ENCODE measurements around the gene NPAS3.

NPAS3 gene

DNA sequence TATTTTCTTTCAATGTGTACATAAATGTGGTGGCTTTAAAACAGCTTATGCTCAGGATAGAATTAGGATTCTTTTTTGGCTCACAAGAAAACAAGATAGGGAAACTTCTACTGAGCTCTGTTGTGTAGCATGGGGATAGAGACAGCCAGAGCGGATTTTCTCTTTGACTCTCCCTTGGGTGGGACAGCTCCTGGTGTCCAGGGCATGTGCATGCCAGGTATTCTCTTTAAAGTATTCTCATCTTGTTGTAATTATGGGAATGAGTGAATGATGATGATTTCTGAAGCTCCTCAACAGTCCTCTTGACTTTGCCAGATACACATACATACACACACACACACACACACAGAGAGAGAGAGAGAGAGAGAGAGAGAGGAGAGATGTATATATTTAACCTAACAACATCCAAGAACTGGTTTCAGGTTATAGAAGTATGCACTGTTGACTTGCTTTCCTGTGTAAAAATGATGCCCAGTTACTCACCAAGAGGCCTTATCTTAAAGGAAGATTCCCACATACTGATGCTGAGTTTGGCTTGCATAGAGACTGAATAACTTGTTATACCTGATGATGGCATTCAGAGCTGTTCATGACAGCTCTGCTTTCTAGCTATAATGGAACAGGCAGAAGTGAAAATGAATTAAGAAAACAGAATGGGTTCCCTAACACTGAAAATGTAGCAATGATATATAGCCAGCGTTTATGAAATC is 624.7 kb downstream of the NPAS3 start:
- Histone ChIP-seq H3K36me3 (replicated peaks; ENCODE audit: insufficient read depth, low read length) (no peaks in the 10 kb centered on the region), H3K27me3 (replicated peaks; ENCODE audit: insufficient read depth, low read length) (no peaks in the 10 kb centered on the region), H3K4me2 (ENCODE audit: low read depth, low read length) (no peak overlapping the region), H3K27ac (ENCODE audit: low read length) (no peak overlapping the region), H3K9ac (ENCODE audit: low read length) (no peak overlapping the region), H3K79me2 (ENCODE audit: low read length) (no peaks in the 10 kb centered on the region), H3K4me3 (ENCODE audit: low read length) (no peak overlapping the region), H4K20me1 (ENCODE audit: insufficient read depth, low read length) (no peaks in the 10 kb centered on the region), H3K4me1 (ENCODE audit: low read length) (no peaks in the 10 kb centered on the region), H2AFZ (ENCODE audit: low read length) (no peak overlapping the region), H3K9me2 (replicated peaks; ENCODE audit: insufficient read depth, low read length) (no peaks in the 10 kb centered on the region), H3F3A (ENCODE audit: insufficient read depth, low read length) (no peaks in the 10 kb centered on the region), H3K9me3 (replicated peaks; ENCODE audit: insufficient read depth, low read length) (no peaks in the 10 kb centered on the region)
- no peak for DNase-seq
- no peak for TF ChIP-seq EZH2phosphoT487 (IDR thresholded peaks at IDR 0.05; ENCODE audit: low read length)
- TF ChIP-seq, protein P1, sequence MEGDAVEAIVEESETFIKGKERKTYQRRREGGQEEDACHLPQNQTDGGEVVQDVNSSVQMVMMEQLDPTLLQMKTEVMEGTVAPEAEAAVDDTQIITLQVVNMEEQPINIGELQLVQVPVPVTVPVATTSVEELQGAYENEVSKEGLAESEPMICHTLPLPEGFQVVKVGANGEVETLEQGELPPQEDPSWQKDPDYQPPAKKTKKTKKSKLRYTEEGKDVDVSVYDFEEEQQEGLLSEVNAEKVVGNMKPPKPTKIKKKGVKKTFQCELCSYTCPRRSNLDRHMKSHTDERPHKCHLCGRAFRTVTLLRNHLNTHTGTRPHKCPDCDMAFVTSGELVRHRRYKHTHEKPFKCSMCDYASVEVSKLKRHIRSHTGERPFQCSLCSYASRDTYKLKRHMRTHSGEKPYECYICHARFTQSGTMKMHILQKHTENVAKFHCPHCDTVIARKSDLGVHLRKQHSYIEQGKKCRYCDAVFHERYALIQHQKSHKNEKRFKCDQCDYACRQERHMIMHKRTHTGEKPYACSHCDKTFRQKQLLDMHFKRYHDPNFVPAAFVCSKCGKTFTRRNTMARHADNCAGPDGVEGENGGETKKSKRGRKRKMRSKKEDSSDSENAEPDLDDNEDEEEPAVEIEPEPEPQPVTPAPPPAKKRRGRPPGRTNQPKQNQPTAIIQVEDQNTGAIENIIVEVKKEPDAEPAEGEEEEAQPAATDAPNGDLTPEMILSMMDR (IDR thresholded peaks at IDR 0.05; ENCODE audit: low read length), result no peak
- no peak for TF ChIP-seq EZH2 (optimal IDR thresholded peaks at IDR 0.05; ENCODE audit: low read depth, low read length)

DNA sequence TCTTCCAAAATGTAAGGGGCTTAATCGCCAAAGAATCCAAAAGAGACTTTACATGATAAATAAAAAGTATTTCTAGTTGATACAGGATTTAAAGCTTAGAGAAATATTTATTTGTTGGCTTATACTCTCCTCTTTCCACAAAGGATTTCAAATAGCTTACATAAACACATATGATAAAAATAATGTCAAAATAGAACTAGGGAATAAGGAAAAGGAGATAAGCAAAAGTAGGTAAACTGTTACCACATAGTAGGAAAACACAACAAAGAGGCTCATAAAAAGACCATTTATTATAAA is 625.2 kb downstream of the NPAS3 start:
- no peak overlapping the region for H3K27ac ChIP-seq (ENCODE audit: low read length)

DNA sequence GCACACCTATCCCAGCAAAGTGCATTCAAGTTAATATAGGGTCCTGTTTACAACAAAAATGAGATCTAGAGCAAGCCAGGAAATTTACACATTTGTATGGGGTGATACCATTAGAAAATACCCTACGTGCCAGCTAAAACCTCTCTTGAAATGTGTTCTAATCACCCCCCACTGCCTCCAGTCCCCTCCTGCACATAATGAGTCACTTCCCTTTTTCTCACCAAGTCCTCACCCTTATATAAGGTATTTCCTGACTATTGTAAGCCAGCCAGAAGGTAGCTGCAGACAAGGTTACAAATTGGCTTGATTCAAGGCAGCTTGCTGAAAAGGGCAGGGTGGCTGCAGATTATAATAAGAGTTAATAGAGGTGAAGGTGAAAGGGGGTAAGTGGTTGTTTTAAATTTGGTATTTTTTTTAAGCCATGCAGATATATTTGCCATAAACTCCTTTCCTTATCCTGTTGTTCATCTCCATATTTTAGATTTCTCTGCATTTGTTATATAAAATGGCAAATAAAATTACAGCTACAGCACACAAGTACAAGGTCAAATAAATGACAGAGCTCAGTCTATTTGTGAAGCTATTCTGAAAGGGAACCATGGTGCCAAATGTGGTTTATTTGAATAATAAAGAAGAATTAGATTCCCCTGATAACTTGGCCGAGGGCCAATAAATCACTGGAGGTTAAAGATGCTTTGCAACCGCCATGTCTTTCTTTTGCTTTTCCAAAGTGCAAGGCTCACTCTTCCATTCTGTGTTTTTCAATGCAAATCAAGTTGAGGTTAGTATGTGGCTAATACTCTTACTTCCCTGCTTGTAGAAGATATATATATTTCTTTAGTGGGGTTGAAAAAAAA is 626.3 kb downstream of the NPAS3 start:
- Histone ChIP-seq H3K36me3 (replicated peaks; ENCODE audit: insufficient read depth, low read length) (no peaks in the 10 kb centered on the region), H3K4me1 (ENCODE audit: low read length) (no peaks in the 10 kb centered on the region), H3K27me3 (replicated peaks; ENCODE audit: insufficient read depth, low read length) (no peaks in the 10 kb centered on the region), H3K9ac (ENCODE audit: low read length) (no peak overlapping the region), H3K9me2 (replicated peaks; ENCODE audit: insufficient read depth, low read length) (no peaks in the 10 kb centered on the region), H2AFZ (ENCODE audit: low read length) (no peak overlapping the region), H3K4me2 (ENCODE audit: low read depth, low read length) (no peak overlapping the region), H3K27ac (ENCODE audit: low read length) (no peak overlapping the region), H3F3A (ENCODE audit: insufficient read depth, low read length) (no peaks in the 10 kb centered on the region), H3K4me3 (ENCODE audit: low read length) (no peak overlapping the region), H4K20me1 (ENCODE audit: insufficient read depth, low read length) (no peaks in the 10 kb centered on the region), H3K79me2 (ENCODE audit: low read length) (no peaks in the 10 kb centered on the region), H3K9me3 (replicated peaks; ENCODE audit: insufficient read depth, low read length) (no peaks in the 10 kb centered on the region)
- no peak for DNase-seq
- TF ChIP-seq, protein P1 (IDR thresholded peaks at IDR 0.05; ENCODE audit: low read length), result no peak
- TF ChIP-seq EZH2phosphoT487 (IDR thresholded peaks at IDR 0.05; ENCODE audit: low read length) (no peak), EZH2 (optimal IDR thresholded peaks at IDR 0.05; ENCODE audit: low read depth, low read length) (no peak)

More for the DNA sequence above, 625.2 kb downstream of the NPAS3 start:
- Histone ChIP-seq H3K36me3 (replicated peaks; ENCODE audit: insufficient read depth, low read length) (no peaks in the 10 kb centered on the region), H3K9ac (ENCODE audit: low read length) (no peak overlapping the region), H3K79me2 (ENCODE audit: low read length) (no peaks in the 10 kb centered on the region), H3K9me3 (replicated peaks; ENCODE audit: insufficient read depth, low read length) (no peaks in the 10 kb centered on the region), H3K4me3 (ENCODE audit: low read length) (no peak overlapping the region), H4K20me1 (ENCODE audit: insufficient read depth, low read length) (no peaks in the 10 kb centered on the region), H3K4me1 (ENCODE audit: low read length) (no peaks in the 10 kb centered on the region), H3K27me3 (replicated peaks; ENCODE audit: insufficient read depth, low read length) (no peaks in the 10 kb centered on the region), H3K4me2 (ENCODE audit: low read depth, low read length) (no peak overlapping the region), H3K9me2 (replicated peaks; ENCODE audit: insufficient read depth, low read length) (no peaks in the 10 kb centered on the region), H2AFZ (ENCODE audit: low read length) (no peak overlapping the region), H3F3A (ENCODE audit: insufficient read depth, low read length) (no peaks in the 10 kb centered on the region)
- no peak for DNase-seq
- TF ChIP-seq, protein P1 (IDR thresholded peaks at IDR 0.05; ENCODE audit: low read length), result no peak
- TF ChIP-seq EZH2 (optimal IDR thresholded peaks at IDR 0.05; ENCODE audit: low read depth, low read length), result no peak
- TF ChIP-seq EZH2phosphoT487 (IDR thresholded peaks at IDR 0.05; ENCODE audit: low read length), result no peak
